HepG2 (cell line): Measurements from ENCODE around the gene PIAS3. TPM values are rescaled to one million over a fixed set of nuclear protein-coding genes. Genes with fewer than 3 reads are reported as not detected.
A peak's percentile ranks its signal among the peaks of the same experiment; 100 is the strongest.

ENCODE experiments used
- CBX1 ChIP-seq: IDR thresholded peaks from one replicate; pipeline ENCODE4 v1.6.1; 2016; ENCODE audit warnings: antibody characterized with exemption, low read depth
- KDM6A ChIP-seq: IDR thresholded peaks from 2 replicates; pipeline ENCODE4 v1.6.1; 2016; ENCODE audit warnings: low read depth
- MTF1 ChIP-seq: sonication (generic); formaldehyde crosslinking; IDR thresholded peaks from 2 replicates; pipeline ENCODE4 v1.5.0; 2020; ENCODE audit warnings: missing genetic modification reagents
- XRCC5 ChIP-seq: fragments of 200-400 bp; formaldehyde crosslinking; optimal IDR thresholded peaks from 2 replicates; pipeline ENCODE3; 2017; ENCODE audit warnings: mild to moderate bottlenecking, low read length
- ZNF121 ChIP-seq: sonication (generic); formaldehyde crosslinking; IDR thresholded peaks from 2 replicates; pipeline ENCODE4 v1.5.0; 2020; ENCODE audit warnings: mild to moderate bottlenecking, missing genetic modification reagents
- ZNF354B ChIP-seq: sonication (generic); formaldehyde crosslinking; IDR thresholded peaks from 2 replicates; pipeline ENCODE4 v1.8.0; 2022; ENCODE audit warnings: mild to moderate bottlenecking, missing genetic modification reagents
- ZNF556 ChIP-seq: sonication (generic); formaldehyde crosslinking; IDR thresholded peaks from 2 replicates; pipeline ENCODE4 v1.4.0; 2020; ENCODE audit warnings: mild to moderate bottlenecking, missing genetic modification reagents, borderline replicate concordance
- ZNF772 ChIP-seq: sonication (generic); formaldehyde crosslinking; IDR thresholded peaks from 2 replicates; pipeline ENCODE4 v1.5.0; 2020; ENCODE audit warnings: mild to moderate bottlenecking, missing genetic modification reagents
- ZSCAN9 ChIP-seq: IDR thresholded peaks from 2 replicates; pipeline ENCODE4 v1.6.1; 2016; ENCODE audit warnings: borderline replicate concordance
- polyA plus RNA-seq, 8 experiments: library from polyadenylated mRNA; depleted of rRNA in 3 of 8; stranded (reverse) in 7 of 8; unstranded in 1 of 8; fragments of >200 nt; fragmentation: Illumina TruSeq in 4 of 8; extraction: Trizol in 4 of 8; gene quantifications; 2 replicates each; pipeline versions ENCODE4 v1.2.1 to v1.2.3, GENCODE V29; 2011 to 2016; ENCODE audit warnings: low read depth in 4 of 8, missing spikeins in 1 of 8, mixed read lengths in 1 of 8; ENCODE audit not compliant: insufficient read depth in 1 of 8
- total RNA-seq, 5 experiments: library from RNA; depleted of rRNA; stranded (reverse); fragments of >200 nt; fragmentation: Illumina TruSeq; extraction: Trizol; gene quantifications; 2 replicates each; pipeline ENCODE4 v1.2.3, GENCODE V29; 2016; ENCODE audit warnings: low read depth in 1 of 5
- TF ChIP-seq, protein P1 (sequence below): sonication (generic); formaldehyde crosslinking; IDR thresholded peaks from 2 replicates; pipeline ENCODE4 v1.5.1; 2020; ENCODE audit warnings: missing genetic modification reagents, mild to moderate bottlenecking, borderline replicate concordance
- TF ChIP-seq, protein P2 (sequence below): sonication (generic); formaldehyde crosslinking; IDR thresholded peaks from 2 replicates; pipeline ENCODE4 v1.4.0; 2020; ENCODE audit warnings: missing genetic modification reagents, mild to moderate bottlenecking, borderline replicate concordance
- TF ChIP-seq, protein P3 (sequence below): sonication (generic); formaldehyde crosslinking; IDR thresholded peaks from 2 replicates; pipeline ENCODE4 v1.4.0; 2020; ENCODE audit warnings: missing genetic modification reagents
- TF ChIP-seq, protein P4 (sequence below): sonication (generic); formaldehyde crosslinking; IDR thresholded peaks from 2 replicates; pipeline ENCODE4 v1.4.0; 2020; ENCODE audit warnings: missing genetic modification reagents, borderline replicate concordance

The PIAS3 gene
- total and polyA plus RNA-seq, 2 of the 13 experiments (the other 11 are each of a cell fraction or from before 2014, with no cell fraction given): 3.7 to 8.0 TPM

DNA sequence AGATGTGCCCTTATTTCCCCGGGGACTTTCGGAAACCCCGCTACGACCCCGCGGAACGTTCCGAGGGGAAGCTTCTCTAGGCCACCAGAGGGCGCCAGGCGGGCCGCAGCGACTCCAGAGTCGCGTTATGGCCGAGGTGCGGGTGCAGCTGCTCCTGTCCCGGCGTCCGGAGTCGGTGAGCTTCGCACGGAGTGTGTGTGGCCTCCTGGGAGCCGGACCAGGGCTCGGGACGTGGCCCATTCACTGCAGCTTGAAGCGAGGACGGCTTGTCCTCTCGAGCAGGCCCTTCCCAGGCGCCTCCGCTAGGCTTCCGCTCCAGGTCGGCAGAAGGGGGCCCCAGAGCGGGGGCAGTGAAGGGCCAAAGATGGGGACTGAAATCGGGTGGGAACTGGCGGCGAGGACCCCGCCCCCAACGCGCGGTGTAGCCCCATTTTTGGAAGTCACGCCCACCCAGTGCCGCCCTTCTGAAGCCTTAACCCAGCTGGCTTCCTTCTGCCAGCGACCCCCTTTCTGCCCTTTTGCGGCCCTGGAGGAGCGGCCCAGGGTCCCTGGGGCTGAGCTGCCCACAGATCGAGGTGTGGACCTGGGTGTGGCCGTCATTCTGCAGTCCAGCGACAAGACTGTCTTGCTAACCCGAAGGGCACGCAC lies 13.2 kb downstream of the PIAS3 start, which contains the start of gene NUDT17 (continued):
- TF ChIP-seq, protein P1, sequence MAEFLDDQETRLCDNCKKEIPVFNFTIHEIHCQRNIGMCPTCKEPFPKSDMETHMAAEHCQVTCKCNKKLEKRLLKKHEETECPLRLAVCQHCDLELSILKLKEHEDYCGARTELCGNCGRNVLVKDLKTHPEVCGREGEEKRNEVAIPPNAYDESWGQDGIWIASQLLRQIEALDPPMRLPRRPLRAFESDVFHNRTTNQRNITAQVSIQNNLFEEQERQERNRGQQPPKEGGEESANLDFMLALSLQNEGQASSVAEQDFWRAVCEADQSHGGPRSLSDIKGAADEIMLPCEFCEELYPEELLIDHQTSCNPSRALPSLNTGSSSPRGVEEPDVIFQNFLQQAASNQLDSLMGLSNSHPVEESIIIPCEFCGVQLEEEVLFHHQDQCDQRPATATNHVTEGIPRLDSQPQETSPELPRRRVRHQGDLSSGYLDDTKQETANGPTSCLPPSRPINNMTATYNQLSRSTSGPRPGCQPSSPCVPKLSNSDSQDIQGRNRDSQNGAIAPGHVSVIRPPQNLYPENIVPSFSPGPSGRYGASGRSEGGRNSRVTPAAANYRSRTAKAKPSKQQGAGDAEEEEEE: peak; percentile 60; the same call in 1 of the 2 replicates
- peak; percentile 73; the same call in 1 of the 2 replicates for TF ChIP-seq ZNF772 (CRISPR knock-in tag)
- TF ChIP-seq, protein P2, sequence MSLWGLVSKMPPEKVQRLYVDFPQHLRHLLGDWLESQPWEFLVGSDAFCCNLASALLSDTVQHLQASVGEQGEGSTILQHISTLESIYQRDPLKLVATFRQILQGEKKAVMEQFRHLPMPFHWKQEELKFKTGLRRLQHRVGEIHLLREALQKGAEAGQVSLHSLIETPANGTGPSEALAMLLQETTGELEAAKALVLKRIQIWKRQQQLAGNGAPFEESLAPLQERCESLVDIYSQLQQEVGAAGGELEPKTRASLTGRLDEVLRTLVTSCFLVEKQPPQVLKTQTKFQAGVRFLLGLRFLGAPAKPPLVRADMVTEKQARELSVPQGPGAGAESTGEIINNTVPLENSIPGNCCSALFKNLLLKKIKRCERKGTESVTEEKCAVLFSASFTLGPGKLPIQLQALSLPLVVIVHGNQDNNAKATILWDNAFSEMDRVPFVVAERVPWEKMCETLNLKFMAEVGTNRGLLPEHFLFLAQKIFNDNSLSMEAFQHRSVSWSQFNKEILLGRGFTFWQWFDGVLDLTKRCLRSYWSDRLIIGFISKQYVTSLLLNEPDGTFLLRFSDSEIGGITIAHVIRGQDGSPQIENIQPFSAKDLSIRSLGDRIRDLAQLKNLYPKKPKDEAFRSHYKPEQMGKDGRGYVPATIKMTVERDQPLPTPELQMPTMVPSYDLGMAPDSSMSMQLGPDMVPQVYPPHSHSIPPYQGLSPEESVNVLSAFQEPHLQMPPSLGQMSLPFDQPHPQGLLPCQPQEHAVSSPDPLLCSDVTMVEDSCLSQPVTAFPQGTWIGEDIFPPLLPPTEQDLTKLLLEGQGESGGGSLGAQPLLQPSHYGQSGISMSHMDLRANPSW (CRISPR knock-in tag): no peak
- TF ChIP-seq CBX1: no peak
- peak; percentile 12; the same call in 1 of the 2 replicates for TF ChIP-seq ZNF556
- TF ChIP-seq, protein P3, sequence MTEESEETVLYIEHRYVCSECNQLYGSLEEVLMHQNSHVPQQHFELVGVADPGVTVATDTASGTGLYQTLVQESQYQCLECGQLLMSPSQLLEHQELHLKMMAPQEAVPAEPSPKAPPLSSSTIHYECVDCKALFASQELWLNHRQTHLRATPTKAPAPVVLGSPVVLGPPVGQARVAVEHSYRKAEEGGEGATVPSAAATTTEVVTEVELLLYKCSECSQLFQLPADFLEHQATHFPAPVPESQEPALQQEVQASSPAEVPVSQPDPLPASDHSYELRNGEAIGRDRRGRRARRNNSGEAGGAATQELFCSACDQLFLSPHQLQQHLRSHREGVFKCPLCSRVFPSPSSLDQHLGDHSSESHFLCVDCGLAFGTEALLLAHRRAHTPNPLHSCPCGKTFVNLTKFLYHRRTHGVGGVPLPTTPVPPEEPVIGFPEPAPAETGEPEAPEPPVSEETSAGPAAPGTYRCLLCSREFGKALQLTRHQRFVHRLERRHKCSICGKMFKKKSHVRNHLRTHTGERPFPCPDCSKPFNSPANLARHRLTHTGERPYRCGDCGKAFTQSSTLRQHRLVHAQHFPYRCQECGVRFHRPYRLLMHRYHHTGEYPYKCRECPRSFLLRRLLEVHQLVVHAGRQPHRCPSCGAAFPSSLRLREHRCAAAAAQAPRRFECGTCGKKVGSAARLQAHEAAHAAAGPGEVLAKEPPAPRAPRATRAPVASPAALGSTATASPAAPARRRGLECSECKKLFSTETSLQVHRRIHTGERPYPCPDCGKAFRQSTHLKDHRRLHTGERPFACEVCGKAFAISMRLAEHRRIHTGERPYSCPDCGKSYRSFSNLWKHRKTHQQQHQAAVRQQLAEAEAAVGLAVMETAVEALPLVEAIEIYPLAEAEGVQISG (CRISPR knock-in tag): peak; percentile 51; the same call in 1 of the 2 replicates
- peak; percentile 93 for TF ChIP-seq ZNF121
- TF ChIP-seq, protein P4, sequence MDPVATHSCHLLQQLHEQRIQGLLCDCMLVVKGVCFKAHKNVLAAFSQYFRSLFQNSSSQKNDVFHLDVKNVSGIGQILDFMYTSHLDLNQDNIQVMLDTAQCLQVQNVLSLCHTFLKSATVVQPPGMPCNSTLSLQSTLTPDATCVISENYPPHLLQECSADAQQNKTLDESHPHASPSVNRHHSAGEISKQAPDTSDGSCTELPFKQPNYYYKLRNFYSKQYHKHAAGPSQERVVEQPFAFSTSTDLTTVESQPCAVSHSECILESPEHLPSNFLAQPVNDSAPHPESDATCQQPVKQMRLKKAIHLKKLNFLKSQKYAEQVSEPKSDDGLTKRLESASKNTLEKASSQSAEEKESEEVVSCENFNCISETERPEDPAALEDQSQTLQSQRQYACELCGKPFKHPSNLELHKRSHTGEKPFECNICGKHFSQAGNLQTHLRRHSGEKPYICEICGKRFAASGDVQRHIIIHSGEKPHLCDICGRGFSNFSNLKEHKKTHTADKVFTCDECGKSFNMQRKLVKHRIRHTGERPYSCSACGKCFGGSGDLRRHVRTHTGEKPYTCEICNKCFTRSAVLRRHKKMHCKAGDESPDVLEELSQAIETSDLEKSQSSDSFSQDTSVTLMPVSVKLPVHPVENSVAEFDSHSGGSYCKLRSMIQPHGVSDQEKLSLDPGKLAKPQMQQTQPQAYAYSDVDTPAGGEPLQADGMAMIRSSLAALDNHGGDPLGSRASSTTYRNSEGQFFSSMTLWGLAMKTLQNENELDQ (CRISPR knock-in tag): no peak
- peak; percentile 60 for TF ChIP-seq XRCC5
- TF ChIP-seq KDM6A (CRISPR knock-in tag): no peak
- no peak for TF ChIP-seq ZNF354B (CRISPR knock-in tag)
- TF ChIP-seq ZSCAN9 (CRISPR knock-in tag): no peak; the same call in 1 of the 2 replicates
- TF ChIP-seq MTF1: no peak
- TF ChIP-seq, all 625 proteins: peak for 165
